ENCODE results near the gene COMMD4. TPM values are rescaled to one million over a fixed set of nuclear protein-coding genes. Genes with fewer than 3 reads are reported as not detected.

The COMMD4 gene
- total and polyA plus RNA-seq, 10 of the 15 experiments (the other 5 are each of a cell fraction or from before 2014, with no cell fraction given), result 14.5 to 118 (median 75.3) TPM

GRCh38 chr15:75307778-75308390 is 28.0 kb upstream of the COMMD4 start:
- Histone ChIP-seq H3K4me1 (ENCODE audit: control insufficient read depth, insufficient read depth, low read length) (no peaks in the 10 kb centered on the region), H3K9me3 (replicated peaks; ENCODE audit: control insufficient read depth, insufficient read depth, low read length) (no peaks in the 10 kb centered on the region), H3K4me2 (ENCODE audit: control insufficient read depth, insufficient read depth) (no peak overlapping the region), H3K36me3 (ENCODE audit: control insufficient read depth in 2 of 2, insufficient read depth in 2 of 2, low read length in 1 of 2) (no peaks in the 10 kb centered on the region), H3K79me2 (ENCODE audit: control insufficient read depth, insufficient read depth, low read length) (no peaks in the 10 kb centered on the region), H3K4me3 (no peak overlapping the region), H3K9ac (ENCODE audit: control insufficient read depth, insufficient read depth, low read length) (no peak overlapping the region), H3K27me3 (replicated peaks in 1 of 2; ENCODE audit: control insufficient read depth in 2 of 2, insufficient read depth in 2 of 2, low read length in 1 of 2) (no peaks in the 10 kb centered on the region), H2AFZ (ENCODE audit: control insufficient read depth, low read depth, low read length) (no peak overlapping the region), H3K27ac (ENCODE audit: control insufficient read depth, insufficient read depth) (no peak overlapping the region), H4K20me1 (ENCODE audit: control insufficient read depth, insufficient read depth) (no peaks in the 10 kb centered on the region)
- no TSS peak for BruUV-seq (replicated peaks)
- no peak for DNase-seq (ENCODE audit: low read depth, low spot score)
- peak; percentile 91 for ATAC-seq
- intact Hi-C loops (cut with micrococcal nuclease; ENCODE audit: unreplicated experiment) (no loop called here), in situ Hi-C loops (cut with MboI) (loop anchor here (10.0 kb wide), 2 partner anchors 283 to 1243 kb away; partner anchors contain the start of gene PPCDC)
- TF ChIP-seq SMC3 (IDR thresholded peaks at IDR 0.05; ENCODE audit: borderline replicate concordance, low read length), result peak; percentile 23; the same call in 1 of the 2 replicates
- TF ChIP-seq PAX5 (IDR thresholded peaks at IDR 0.05; ENCODE audit: borderline replicate concordance, low read depth, low read length), result no peak
- peak; percentile 55 for TF ChIP-seq RAD21 (IDR thresholded peaks at IDR 0.05; ENCODE audit: insufficient read depth, low read depth, low read length)
- TF ChIP-seq CEBPZ (IDR thresholded peaks at IDR 0.05; ENCODE audit: low read depth, low read length), result no peak
- TF ChIP-seq, protein P1, sequence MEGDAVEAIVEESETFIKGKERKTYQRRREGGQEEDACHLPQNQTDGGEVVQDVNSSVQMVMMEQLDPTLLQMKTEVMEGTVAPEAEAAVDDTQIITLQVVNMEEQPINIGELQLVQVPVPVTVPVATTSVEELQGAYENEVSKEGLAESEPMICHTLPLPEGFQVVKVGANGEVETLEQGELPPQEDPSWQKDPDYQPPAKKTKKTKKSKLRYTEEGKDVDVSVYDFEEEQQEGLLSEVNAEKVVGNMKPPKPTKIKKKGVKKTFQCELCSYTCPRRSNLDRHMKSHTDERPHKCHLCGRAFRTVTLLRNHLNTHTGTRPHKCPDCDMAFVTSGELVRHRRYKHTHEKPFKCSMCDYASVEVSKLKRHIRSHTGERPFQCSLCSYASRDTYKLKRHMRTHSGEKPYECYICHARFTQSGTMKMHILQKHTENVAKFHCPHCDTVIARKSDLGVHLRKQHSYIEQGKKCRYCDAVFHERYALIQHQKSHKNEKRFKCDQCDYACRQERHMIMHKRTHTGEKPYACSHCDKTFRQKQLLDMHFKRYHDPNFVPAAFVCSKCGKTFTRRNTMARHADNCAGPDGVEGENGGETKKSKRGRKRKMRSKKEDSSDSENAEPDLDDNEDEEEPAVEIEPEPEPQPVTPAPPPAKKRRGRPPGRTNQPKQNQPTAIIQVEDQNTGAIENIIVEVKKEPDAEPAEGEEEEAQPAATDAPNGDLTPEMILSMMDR (IDR thresholded peaks at IDR 0.05 in 2 of 3, conservative IDR thresholded peaks at IDR 0.05 in 1 of 3; ENCODE audit: control insufficient read depth in 2 of 3, extremely low read depth in 1 of 3, insufficient read depth in 1 of 3, low read depth in 3 of 3, low read length in 3 of 3), result peak; percentile 44 to 64 (median 53); a peak in 5 of 6 replicates
- WGBS (ENCODE audit: insufficient coverage, insufficient replicate concordance, low lambda C conversion rate, missing lambda C conversion rate), result 27% methylated on average over 15 of the region's 15 CpGs
- ChIA-PET SMC1A (ENCODE audit: uncharacterized antibody, unreplicated experiment) (interaction anchor here (0.8 kb wide), 1 partner anchor 27 kb away, joined by 3 read pairs; no protein-coding TSS in a partner anchor), CTCF (interaction anchor here (0.6 to 0.8 kb wide), 2 partner anchors 104 to 156 kb away, joined by 3 to 4 read pairs; no protein-coding TSS in a partner anchor), RAD21 (ENCODE audit: unreplicated experiment) (interaction anchor here (1.4 kb wide), 1 partner anchor 61 kb away, joined by 4 read pairs; the partner anchor contains the start of gene MAN2C1), POLR2A (no interaction called here)
- FAIRE-seq, result no peak

Data from GM12878 (cell line).